HG02943 (cell line): Measurements from ENCODE around the gene HEATR1.
"Not testable (repeated sequence)": the region's sequence is repeated elsewhere in the genome, so short reads cannot be mapped to it uniquely, and the experiment has no call there.

ENCODE experiments used
- ATAC-seq: cut with Tn5 transposase; IDR thresholded peaks from one replicate; pipeline ENCODE4 v1.9.1; 2021; ENCODE audit warnings: mild to moderate bottlenecking, low read depth, moderate library complexity; ENCODE audit not compliant: unreplicated experiment

HEATR1 gene

DNA sequence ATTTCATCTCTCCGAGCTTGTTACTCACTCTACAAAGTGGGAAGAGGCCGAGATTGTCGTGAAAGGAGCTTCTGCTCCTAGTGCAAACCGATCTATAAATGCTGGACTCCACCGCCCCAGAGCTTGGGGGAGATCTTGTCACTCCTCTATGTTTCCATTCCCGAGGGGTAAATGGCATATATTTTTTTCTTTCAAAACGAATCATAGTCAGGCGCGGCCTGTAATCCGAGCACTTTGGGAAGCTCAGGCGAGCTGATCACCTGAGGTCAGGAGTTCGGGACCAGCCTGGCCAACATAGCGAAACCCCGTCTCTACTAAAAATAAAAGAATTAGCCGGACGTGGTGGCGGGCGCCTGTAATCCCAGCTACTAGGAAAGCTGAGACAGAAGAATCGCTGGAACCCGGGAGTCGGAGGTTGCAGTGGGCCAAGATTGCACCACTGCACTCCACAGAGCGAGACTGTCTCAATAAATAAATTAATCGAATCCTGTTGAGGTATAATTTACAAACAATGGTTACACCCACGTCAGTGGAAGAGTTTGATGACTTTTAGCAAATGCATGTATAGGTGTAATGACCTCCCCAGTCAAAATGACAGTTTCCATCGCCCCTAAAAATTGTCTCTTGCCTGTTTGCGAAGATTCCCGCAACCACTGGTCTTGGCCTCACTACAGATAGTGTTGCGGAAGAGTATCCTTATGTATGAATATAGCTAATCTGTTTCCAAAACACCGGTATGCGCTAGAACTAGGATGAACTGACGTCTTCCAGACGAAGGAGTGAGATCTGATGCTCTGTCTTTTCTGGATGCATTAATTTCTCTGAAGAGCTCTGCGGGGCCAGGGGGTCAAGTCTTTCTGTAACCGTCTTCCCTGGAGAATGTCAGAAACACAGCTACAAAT lies 840 bp upstream of the HEATR1 start:
- ATAC-seq: no peak

DNA sequence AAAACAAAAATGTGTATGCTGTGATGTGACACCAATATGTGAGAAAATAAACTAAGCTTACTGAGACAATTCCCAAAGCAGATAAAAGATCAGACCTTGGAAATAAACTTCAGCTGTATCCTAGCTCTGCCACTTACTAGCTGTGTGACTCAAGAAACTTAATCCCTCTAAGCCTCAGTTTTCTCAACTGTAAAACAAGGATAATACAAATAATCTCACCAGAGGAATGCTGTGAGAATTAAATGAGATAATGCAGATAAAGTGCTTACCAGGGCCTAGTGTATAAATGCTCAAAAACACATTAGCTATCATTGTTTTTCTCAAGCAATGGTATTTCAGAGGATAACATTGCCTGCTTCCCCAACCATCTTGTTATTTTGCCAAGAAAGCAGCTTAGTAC lies 2.1 kb downstream of the HEATR1 start:
- no peak for ATAC-seq

DNA sequence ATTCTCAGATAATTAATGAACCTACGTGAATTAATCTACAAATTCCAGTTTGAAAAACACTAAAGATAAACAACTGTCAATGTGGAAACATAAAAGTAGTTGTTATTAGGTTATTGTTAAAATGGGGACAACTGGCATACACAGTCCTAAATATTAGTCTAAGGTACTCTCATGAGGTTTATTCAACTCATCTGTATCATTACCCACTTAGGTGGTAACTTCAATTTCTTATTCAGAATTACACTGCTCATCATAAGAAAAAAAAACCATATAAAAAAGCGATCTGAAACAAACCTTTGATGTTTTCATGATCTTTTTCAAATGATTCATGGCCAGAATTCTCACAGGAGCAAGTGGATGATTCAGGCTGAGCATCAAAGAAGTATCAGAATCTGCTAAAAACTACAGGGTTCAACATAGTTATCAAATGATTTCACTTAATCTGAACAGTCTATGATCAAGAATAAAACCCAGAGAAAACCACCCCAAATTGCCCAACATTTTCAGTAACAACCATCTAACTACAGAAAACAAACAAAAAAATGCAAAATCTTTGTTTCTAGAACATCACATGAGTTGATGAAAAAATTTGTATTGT lies 13.7 kb downstream of the HEATR1 start:
- ATAC-seq: no peak

DNA sequence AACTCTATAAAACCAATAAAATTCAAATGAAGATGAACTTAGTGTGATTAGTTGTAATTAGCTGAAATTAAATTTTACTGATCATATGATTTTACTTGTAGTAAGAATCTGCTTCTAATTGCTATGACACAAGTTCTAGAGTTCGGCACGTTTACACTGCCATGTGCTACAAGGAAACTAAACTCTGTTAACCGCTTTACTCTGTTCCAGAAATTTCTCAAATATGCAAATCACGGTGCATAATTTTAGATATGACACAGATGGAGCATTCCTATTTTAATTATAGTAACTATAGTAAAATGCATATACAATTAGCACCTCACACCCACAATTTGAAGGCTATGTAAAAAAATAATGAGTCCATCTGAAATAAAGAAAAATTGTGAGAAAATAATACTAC lies 14.8 kb downstream of the HEATR1 start:
- no peak for ATAC-seq

DNA sequence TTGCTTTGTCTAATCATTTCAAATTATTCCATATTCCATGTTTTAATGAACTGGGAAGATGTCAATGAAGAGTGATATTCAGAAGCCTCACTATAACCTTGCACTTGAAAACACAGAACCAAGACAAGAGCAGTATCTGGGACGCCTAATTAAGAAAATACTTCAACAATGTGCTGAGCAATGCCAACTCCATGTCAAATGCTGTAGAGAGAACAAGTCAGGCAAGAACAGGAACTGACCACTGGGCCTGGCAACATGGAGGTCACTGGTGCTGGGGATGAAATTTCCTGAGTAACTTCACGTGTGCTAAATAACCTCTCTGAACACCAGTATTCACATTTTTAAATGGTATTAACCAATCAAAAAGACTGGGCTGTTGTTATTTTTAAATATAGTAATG lies 22.8 kb downstream of the HEATR1 start:
- ATAC-seq: no peak

DNA sequence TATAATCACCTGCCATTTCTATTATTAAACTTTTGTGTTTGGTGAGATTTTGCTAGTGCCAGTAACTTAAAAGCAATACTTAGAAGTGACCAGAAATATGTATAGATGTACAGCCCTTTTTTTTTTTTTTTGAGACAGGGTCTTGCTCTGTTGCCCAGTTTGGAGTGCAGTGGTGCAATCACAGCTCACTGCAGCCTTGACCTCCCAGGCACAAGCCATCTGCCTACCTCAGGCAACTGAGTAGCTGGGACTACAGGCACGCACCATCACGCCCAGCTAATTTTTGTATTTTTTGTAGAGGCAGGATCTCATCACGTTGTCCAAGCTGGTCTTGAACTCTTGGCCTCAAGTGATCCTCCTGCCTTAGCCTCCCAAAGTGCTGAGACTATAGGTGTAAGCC lies 23.9 kb downstream of the HEATR1 start:
- not testable (repeated sequence) for ATAC-seq

DNA sequence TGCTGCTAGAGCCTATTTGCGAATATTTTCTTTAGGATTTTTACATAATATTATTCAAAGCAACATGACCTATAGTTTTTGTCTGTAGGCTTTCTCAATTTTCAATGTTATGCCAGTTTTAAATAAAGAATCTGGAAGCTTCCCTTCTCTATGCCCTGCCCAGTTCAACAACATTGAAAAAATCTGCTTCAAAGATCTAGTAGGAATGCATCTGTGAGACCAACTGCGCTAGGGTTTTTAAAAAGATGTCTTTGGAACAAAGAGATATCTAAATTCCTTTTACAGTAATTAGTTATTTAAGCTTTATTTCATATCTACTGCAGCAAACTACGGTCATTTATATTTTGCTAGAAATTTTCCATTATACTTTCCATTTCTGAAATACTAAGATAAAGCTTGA lies 25.7 kb downstream of the HEATR1 start:
- ATAC-seq: no peak

DNA sequence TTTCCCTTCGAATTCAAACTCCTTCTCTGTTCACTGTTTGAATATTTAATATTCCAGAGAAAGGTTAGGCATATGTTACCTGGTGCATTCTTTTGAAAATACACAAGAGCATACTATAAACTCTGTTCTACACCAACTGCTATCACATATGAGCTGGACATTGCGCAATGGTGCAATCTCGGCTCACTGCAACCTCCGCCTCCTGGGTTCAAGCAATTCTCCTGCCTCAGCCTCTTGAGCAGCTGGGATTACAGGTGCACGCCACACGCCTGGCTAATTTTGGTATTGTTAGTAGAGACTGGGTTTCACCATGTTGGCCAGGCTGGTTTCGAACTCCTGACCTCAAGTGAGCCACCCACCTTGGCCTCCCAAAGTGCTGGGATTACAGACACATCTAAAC lies 27.3 kb downstream of the HEATR1 start:
- not testable (repeated sequence) for ATAC-seq

DNA sequence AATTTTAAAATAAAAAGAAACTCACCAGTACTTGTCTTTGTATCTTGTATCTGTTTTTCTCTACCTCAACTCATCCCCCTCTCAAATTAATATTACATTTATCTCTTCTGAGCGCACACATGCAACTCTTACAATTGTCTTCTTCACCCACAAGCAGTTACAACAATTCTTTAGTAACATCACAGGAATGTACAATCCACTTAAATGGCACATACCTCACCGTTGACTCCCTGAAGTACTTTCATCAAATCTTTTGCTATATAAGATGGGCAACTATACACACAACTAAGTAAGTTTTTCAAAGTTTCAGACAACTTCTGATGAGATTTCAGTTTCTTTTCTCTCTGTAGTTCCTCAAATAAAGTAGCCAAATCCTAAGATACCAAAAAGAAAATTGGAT lies 28.3 kb downstream of the HEATR1 start:
- ATAC-seq: no peak

DNA sequence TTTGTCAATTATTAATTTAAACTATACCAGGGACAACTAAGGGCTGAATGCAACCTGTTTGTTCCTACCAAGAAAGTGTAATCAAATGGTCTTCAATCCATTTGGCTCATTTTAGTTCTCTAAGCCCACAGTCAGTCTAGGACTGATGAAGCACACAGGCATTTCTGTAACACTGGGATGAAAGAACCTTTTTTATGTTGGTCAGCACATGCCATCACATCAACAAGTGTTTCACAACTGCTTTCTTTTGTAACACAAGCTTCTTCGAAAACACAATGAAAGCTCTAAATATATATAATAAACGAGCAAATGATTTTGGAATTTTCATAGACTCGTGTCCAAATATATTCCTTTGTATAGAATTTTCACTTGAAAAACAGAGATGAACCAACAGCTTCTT lies 28.8 kb downstream of the HEATR1 start:
- ATAC-seq: no peak

DNA sequence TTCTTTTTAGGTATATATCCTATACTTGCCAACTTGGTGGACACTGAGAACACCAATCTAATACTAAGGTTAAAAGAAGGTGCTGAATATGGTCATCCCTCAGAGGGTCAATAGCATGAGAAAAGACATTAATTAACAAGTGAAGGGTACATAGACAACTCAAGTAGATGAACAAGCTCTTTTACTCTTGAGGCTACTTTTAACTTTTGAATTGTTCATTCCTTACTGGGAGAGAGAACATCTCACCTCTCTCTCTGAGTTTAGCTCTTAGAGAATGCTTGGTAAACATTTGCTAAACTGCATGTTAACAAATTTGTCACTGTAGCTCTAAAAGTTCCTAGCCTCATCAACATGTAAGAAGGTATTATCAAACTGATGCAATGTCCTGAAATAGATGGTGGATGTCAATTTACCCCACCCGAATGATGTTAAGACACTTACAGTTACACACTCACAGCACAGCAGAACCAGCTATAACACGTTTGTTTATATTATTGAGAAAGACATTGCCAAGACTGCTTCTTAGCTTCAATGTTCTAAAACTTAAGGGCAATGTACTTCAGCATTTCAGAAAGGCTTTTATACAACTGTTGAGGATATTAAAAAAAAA lies 35.9 kb downstream of the HEATR1 start:
- ATAC-seq: no peak

DNA sequence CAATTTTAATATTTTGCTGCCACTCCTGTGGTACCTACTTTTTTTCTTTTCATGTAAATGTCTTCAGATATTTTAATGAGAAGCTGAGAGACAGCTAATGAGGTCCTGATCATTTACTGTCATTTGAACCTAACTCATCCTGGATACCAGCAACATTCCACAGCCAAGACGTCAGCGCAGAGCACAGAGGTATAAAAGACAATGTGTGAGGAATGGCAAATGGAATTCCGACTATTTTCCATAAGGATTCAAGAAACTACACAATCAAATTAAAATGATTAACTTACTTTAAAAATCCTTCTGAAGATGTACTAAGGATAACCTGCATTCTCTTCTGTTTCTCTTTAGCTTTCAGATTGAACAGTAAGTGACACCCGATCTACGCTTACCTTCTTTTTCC lies 38.8 kb downstream of the HEATR1 start:
- no peak for ATAC-seq

DNA sequence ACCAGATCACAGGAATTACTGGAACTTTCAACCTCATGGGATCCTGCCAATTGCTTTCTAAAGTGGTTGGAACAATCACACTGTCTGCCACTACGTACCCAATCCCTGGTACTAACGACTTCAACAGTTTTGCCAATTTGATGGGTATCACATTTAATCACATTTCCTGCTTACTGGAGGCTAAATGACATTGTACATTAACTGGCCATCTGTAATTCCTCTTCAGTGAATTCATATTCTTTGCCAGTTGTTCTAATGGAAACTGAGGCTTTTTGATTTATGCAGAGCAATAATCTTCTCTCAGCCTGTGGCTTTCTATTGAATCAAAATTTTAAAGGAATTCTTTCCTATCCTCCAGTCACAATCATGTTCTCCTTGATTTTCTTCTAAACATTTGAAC lies 42.3 kb downstream of the HEATR1 start:
- ATAC-seq: no peak

DNA sequence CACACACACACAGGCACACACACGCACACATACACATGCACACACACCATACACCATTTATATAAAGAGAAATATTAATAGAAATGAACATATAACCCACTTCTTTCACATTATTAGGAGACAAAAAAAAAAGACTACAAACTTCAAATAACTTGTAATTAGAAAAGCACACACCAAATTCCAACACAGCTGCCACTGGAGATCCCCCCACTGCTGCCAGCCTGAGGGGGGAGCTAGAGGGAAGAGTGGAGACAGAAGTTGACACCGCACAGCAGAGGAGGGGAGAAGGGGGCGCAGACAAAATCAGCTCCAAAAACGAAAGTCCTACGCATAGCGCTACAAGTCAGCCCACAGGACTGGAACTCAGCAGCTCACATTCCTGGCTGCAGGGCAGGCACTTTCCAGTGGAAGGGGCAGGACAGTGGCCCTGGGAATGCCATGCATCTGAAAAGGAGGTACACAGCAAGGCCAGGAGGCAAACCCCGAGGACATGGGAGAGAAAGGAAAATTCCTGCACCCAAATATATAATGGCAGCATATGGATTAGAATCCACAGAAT lies 44.0 kb downstream of the HEATR1 start:
- ATAC-seq: no peak

DNA sequence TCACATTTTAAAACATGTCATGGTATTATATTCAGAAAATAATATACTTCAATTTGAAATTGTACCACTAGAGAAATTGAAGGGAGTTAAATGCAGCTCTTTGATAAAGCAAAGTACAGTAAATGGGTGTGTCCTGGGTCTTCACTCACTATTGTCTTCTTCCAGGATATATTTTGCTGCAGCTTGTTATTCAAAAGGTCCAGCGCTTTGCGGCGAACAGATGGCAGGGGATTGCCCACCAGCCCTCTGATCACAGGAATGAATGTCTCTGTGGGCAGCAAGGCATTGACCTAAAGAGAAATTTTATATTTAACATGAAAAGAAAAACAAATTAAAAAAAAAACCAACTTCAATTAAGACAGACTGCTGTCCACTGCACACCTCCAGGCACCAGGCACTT lies 45.5 kb downstream of the HEATR1 start:
- no peak for ATAC-seq

DNA sequence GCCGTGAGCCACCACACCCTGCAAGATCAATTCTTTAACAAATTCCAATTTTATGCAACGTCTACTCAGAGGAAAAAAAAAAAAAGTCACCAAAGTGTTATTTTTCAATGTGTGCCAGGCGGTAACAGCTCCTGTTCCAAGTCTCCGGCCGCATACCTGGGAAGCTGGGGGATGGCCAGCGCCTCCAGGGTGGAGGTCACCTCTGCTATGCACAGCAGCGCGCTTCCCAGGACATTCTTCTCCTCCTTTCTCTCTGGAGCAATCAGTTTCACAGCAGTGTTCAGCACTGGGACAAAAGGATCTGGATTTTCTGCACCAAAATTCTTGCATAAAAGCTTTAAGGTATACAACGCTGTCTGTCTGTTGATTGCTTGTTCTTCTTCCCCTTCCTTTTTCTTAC lies 46.2 kb downstream of the HEATR1 start:
- ATAC-seq: no peak

DNA sequence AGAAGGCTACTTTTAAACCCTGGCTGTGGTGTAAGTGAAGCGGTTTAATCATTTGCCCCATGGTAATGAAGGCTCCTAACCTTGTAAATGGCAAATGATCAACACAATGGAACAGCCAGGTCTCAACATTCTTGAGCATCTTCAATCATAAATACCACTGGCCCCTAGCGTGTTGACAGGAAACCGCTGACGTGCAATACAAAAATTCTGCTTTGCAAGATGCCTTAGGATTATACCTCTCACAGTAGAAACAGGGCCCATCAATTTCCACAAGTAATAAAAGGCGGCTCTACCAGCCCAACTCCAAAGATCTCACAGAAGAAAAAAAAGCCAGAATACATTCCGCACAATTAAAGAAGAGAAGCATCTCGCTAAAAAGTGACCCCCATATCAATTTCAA lies 47.7 kb downstream of the HEATR1 start:
- ATAC-seq: no peak

DNA sequence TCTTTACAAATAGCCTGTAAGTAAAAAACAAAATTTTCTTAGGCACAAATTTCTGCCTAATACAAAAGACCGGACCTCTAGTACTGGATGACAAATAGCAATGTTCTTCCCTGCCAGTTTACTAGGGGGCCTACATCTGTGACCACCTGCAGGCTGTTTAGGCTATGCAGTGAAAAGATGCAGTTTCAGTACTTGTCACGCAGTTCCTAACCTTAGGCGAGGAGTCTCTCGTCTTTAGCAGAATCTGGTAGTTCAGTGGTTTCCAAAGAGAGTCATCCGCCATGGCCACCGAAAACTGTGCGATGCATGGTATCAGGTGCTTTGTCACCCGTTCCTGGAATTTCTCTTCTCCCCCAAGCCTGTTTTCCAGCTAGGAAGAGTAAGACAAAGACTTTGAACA lies 50.9 kb downstream of the HEATR1 start:
- no peak for ATAC-seq

DNA sequence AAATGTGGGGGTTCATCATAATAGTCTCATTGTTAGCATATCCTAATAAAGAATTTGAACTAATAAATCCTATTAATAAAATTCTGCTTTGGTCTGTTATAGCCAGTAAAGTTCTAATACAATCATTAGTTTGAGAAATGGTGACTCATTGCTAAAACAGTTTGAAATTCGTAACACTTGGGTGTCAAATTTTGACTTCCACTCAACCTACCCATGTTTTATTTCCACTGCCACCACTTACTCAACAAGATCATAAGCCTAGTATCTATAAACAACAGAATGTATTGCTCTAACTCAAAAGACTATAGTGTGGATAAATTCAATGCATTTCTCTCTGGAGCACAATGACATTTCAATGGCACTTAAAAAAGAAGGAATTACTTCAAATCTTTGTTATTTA lies 51.4 kb downstream of the HEATR1 start:
- no peak for ATAC-seq

DNA sequence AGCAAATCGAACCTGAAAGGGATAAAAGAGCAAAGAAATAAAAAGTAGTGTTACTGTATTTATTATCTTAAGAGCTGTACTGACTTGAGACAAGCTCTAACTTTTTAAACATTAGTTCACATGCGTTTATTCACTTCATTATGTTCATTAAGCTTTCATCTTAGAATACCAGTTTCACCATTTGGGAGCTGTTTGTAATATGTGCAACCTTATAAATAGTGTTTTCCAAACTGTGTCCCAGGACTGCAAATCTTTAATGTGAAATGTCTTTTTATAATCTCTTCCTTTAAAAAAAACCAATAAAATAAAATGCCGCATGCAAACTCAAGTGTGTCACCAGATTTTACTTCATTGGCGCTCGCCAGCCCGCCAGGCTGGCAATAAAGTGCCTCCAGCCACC lies 52.2 kb downstream of the HEATR1 start:
- ATAC-seq: no peak
